IMR-90 (cell line): ENCODE measurements around the gene ARF3. TPM values are rescaled to one million over a fixed set of nuclear protein-coding genes. Genes with fewer than 3 reads are reported as not detected.

Source experiments
- ATAC-seq: fragments of 200-7000 bp; cut with Tn5 transposase; 2 replicates; pipeline ENCODE4 v1.9.1; 2020; ENCODE audit warnings: low read depth, mild to moderate bottlenecking, moderate library complexity
- BruUV-seq: library from RNA; stranded (reverse); fragments of 400-500 nt; replicated peaks from 2 replicates; lab custom pipeline; 2021; lab: Mats Ljungman, UMichigan
- CTCF ChIA-PET: fragments of 300-600 bp; formaldehyde crosslinking; extraction: SDS; loops from one replicate; lab custom pipeline; 2021; ENCODE audit warnings: antibody characterized with exemption; lab: Yijun Ruan, JAX
- POLR2A ChIA-PET: fragments of 300-600 bp; sonication (Branson Sonifier 250); formaldehyde crosslinking; loops from one replicate; lab custom pipeline; 2022; ENCODE audit warnings: antibody characterized with exemption; ENCODE audit not compliant: unreplicated experiment; lab: Charles Lee
- DNase-seq: peaks from one replicate; pipeline ENCODE4 v3.0.0; 2013
- H2AFZ ChIP-seq: replicated peaks from 2 replicates; pipeline ENCODE3; 2013; ENCODE audit warnings: low read length, mild to moderate bottlenecking; ENCODE audit not compliant: poor library complexity
- H2AK5ac ChIP-seq: 2 replicates; pipeline ENCODE4 v1.6.1; 2013; ENCODE audit warnings: low read depth, low read length, inconsistent platforms
- H2AK9ac ChIP-seq: replicated peaks from 2 replicates; pipeline ENCODE3; 2013; ENCODE audit warnings: mild to moderate bottlenecking, low read depth, low read length, moderate library complexity; ENCODE audit not compliant: poor library complexity
- H2BK120ac ChIP-seq: 2 replicates; pipeline ENCODE4 v1.6.1; 2013; ENCODE audit warnings: low read depth, low read length, inconsistent platforms
- H2BK15ac ChIP-seq: 3 replicates; pipeline ENCODE4 v1.6.1; 2013; ENCODE audit warnings: low read depth, low read length, inconsistent platforms
- H2BK20ac ChIP-seq: 2 replicates; pipeline ENCODE4 v1.6.1; 2013; ENCODE audit warnings: low read depth, mild to moderate bottlenecking, inconsistent platforms, low read length, moderate library complexity
- H2BK5ac ChIP-seq: 2 replicates; pipeline ENCODE4 v1.6.1; 2013; ENCODE audit warnings: mild to moderate bottlenecking, low read depth, low read length, inconsistent platforms; ENCODE audit not compliant: poor library complexity, severe bottlenecking
- H3K14ac ChIP-seq: replicated peaks from 2 replicates; pipeline ENCODE4 v1.6.1; 2013; ENCODE audit warnings: low read depth, low read length, inconsistent platforms
- H3K18ac ChIP-seq: 2 replicates; pipeline ENCODE4 v1.6.1; 2013; ENCODE audit warnings: low read depth, low read length, control low read depth
- H3K23ac ChIP-seq: 2 replicates; pipeline ENCODE4 v1.6.1; 2013; ENCODE audit warnings: low read depth, low read length, inconsistent platforms
- H3K27ac ChIP-seq: 2 replicates; pipeline ENCODE4 v1.5.1; 2013; ENCODE audit warnings: mild to moderate bottlenecking, control low read depth, low read length; ENCODE audit not compliant: insufficient read depth
- H3K27me3 ChIP-seq: 2 replicates; pipeline ENCODE4 v1.6.1; 2013; ENCODE audit warnings: low read length; ENCODE audit not compliant: control insufficient read depth, insufficient read depth
- H3K36me3 ChIP-seq: 2 replicates; pipeline ENCODE4 v1.6.1; 2013; ENCODE audit warnings: low read length, mixed read lengths; ENCODE audit not compliant: control insufficient read depth, insufficient read depth
- H3K4ac ChIP-seq: 2 replicates; pipeline ENCODE4 v1.6.1; 2013; ENCODE audit warnings: low read depth, low read length, inconsistent platforms
- H3K4me1 ChIP-seq: 2 replicates; pipeline ENCODE4 v1.6.1; 2013; ENCODE audit warnings: low read length, mixed read lengths; ENCODE audit not compliant: control insufficient read depth, insufficient read depth
- H3K4me2 ChIP-seq: 2 replicates; pipeline ENCODE4 v1.6.1; 2013; ENCODE audit warnings: low read depth, mild to moderate bottlenecking, control low read depth, low read length, moderate library complexity
- H3K4me3 ChIP-seq: 2 replicates; pipeline ENCODE4 v1.5.1; 2013; ENCODE audit warnings: low read depth, mild to moderate bottlenecking, control low read depth, low read length, moderate library complexity; ENCODE audit not compliant: insufficient read depth
- H3K56ac ChIP-seq: 2 replicates; pipeline ENCODE4 v1.6.1; 2013; ENCODE audit warnings: low read length, inconsistent platforms; ENCODE audit not compliant: insufficient read depth; ENCODE audit errors: extremely low read depth
- H3K79me1 ChIP-seq, 2 experiments: 2 replicates each; pipeline ENCODE4 v1.6.1; 2013; ENCODE audit warnings: low read length in 2 of 2, inconsistent platforms in 1 of 2, low read depth in 1 of 2
- H3K9ac ChIP-seq: 2 replicates; pipeline ENCODE4 v1.6.1; 2013; ENCODE audit warnings: low read depth, low read length, control low read depth
- H3K9me1 ChIP-seq: 2 replicates; pipeline ENCODE4 v1.6.1; 2013; ENCODE audit warnings: low read length, inconsistent platforms; ENCODE audit not compliant: insufficient read depth
- H3K9me3 ChIP-seq: 2 replicates; pipeline ENCODE4 v1.6.1; 2013; ENCODE audit warnings: low read length; ENCODE audit not compliant: control insufficient read depth, insufficient read depth
- H4K20me1 ChIP-seq: 2 replicates; pipeline ENCODE4 v1.6.1; 2013; ENCODE audit warnings: low read length, inconsistent platforms; ENCODE audit not compliant: insufficient read depth
- H4K5ac ChIP-seq: 2 replicates; pipeline ENCODE4 v1.6.1; 2013; ENCODE audit warnings: mild to moderate bottlenecking, low read depth, low read length, control low read depth
- H4K8ac ChIP-seq, 2 experiments: 2 replicates each; pipeline ENCODE4 v1.6.1; 2013; ENCODE audit warnings: low read depth in 2 of 2, low read length in 2 of 2, control low read depth in 1 of 2, inconsistent platforms in 1 of 2
- H4K91ac ChIP-seq: 2 replicates; pipeline ENCODE4 v1.6.1; 2013; ENCODE audit warnings: low read depth, low read length, inconsistent platforms; ENCODE audit not compliant: insufficient read depth
- BHLHE40 ChIP-seq: fragments of 150-350 bp; IDR thresholded peaks from 2 replicates; pipeline ENCODE4 v1.6.1; 2016; ENCODE audit warnings: mild to moderate bottlenecking, low read depth, low read length
- MXI1 ChIP-seq: IDR thresholded peaks from 2 replicates; pipeline ENCODE4 v1.6.1; 2012; ENCODE audit warnings: low read depth, mild to moderate bottlenecking, low read length, moderate library complexity, borderline replicate concordance
- WGBS, 2 experiments: methylation state at CpG; one replicate each; pipeline versions ENCODE4 v1.1.5 to v1.1.7; 2013; ENCODE audit warnings: missing lambda C conversion rate in 2 of 2; ENCODE audit not compliant: insufficient read length in 1 of 2; ENCODE audit errors: extremely low coverage in 2 of 2; 5-methylcytosine and 5-hydroxymethylcytosine counted together
- dilution Hi-C: fragments of 300-500 bp; cut with HindIII; formaldehyde crosslinking; loops from one replicate; pipeline ENCODE4 v1.14.3; 2018; ENCODE audit warnings: low sequenced_read_pairs; ENCODE audit not compliant: unreplicated experiment
- in situ Hi-C: fragments of 300-500 bp; cut with MboI; formaldehyde crosslinking; loops from 3 replicates; pipeline ENCODE4 v1.14.3; 2019; ENCODE audit warnings: low sequenced_read_pairs, inconsistent platforms, mixed read lengths
- intact Hi-C: fragments of 100-400 bp; cut with micrococcal nuclease; formaldehyde crosslinking; loops from 2 replicates; pipeline ENCODE4 v1.10.0; 2022
- polyA plus RNA-seq, 3 experiments: library from polyadenylated mRNA; depleted of rRNA; stranded (reverse); fragments of >200 nt; gene quantifications; 2 replicates each; pipeline ENCODE4 v1.2.3, GENCODE V29; 2012; ENCODE audit warnings: low replicate concordance in 1 of 3
- total RNA-seq: library from RNA; depleted of rRNA; stranded (reverse); fragments of >200 nt; gene quantifications from 2 replicates; pipeline ENCODE4 v1.2.3, GENCODE V29; 2012

The ARF3 gene
- total and polyA plus RNA-seq, 2 of the 4 experiments (the other 2 are of a cell fraction) = 97.7 to 198 TPM

DNA sequence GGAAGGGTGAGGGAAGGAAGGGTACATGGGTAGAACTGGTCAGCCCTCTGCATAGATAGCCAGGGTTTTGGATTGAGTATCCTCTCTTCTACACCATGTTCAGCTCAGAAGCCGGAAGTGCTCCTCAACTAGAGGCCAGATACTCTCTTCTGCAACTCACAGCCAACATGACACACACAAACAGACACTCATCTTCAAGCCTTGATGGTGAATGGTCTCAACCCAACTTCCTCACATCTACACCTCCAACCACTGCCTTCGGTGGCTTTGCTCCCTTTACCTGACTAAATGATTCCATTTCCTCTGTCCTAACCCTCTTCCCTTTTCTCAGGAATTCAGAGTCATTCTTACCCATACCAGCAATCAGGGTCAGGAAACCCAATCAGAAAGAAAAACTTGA, 24.4 kb downstream of the ARF3 start:
- no peak for TF ChIP-seq MXI1
- TF ChIP-seq BHLHE40 = no peak
- no peak overlapping the region for H2BK15ac ChIP-seq
- no peak overlapping the region for H3K14ac ChIP-seq
- H2BK120ac ChIP-seq = no peak overlapping the region
- H3K9me3 ChIP-seq = no peaks in the 10 kb centered on the region
- no peak overlapping the region for H2AK9ac ChIP-seq
- peaks cover 13% of the 10 kb centered on the region for H3K4me1 ChIP-seq
- dilution Hi-C loops (no loop called here), intact Hi-C loops (no loop called here), in situ Hi-C loops (no loop called here)
- peaks cover 40% of the 10 kb centered on the region for H3K36me3 ChIP-seq
- no peak overlapping the region for H2BK20ac ChIP-seq
- H3K27me3 ChIP-seq = no peaks in the 10 kb centered on the region
- H3K4me2 ChIP-seq = no peak overlapping the region
- no peak overlapping the region for H2BK5ac ChIP-seq
- H3K4me3 ChIP-seq = no peak overlapping the region
- no peak overlapping the region for H4K91ac ChIP-seq
- no peak overlapping the region for H3K9ac ChIP-seq
- POLR2A ChIA-PET = interaction anchor here (0.6 kb wide), 1 partner anchor 17 kb away, joined by 9 read pairs; no protein-coding TSS in a partner anchor
- H3K27ac ChIP-seq = no peak overlapping the region
- BruUV-seq = no TSS peak
- peaks cover 39% of the 10 kb centered on the region for H4K20me1 ChIP-seq
- H3K23ac ChIP-seq = no peak overlapping the region
- no peak overlapping the region for H3K4ac ChIP-seq
- no peak overlapping the region for H4K8ac ChIP-seq
- ATAC-seq = no peak
- H3K18ac ChIP-seq = no peak overlapping the region
- no peak for DNase-seq
- no peak overlapping the region for H4K5ac ChIP-seq
- no peak overlapping the region for H2AK5ac ChIP-seq
- no peak overlapping the region for H2AFZ ChIP-seq
- no peak overlapping the region for H3K56ac ChIP-seq
- H3K9me1 ChIP-seq = peaks cover 10% of the 10 kb centered on the region
- WGBS, 2 experiments = 100% methylated on average over 2 of the region's 2 CpGs; no CpG with 5 or more reads in 1 of the 2 experiments
- H3K79me1 ChIP-seq = peaks cover 16 to 65% of the 10 kb centered on the region in 2 experiments; a peak in 3 of 4 replicates
- CTCF ChIA-PET = no interaction called here
